Jurkat, Clone E6-1 (cell line): ENCODE data around the gene GPR143.

ENCODE experiments used
- DNase-seq: peaks from one replicate; pipeline ENCODE4 v3.0.0-alpha.2; 2011; ENCODE audit warnings: low read depth, low spot score
- H3K4me3 ChIP-seq: 2 replicates; pipeline ENCODE4 v1.5.1; 2011; ENCODE audit warnings: mild to moderate bottlenecking, low read length, control low read depth, moderate library complexity

The GPR143 gene

DNA sequence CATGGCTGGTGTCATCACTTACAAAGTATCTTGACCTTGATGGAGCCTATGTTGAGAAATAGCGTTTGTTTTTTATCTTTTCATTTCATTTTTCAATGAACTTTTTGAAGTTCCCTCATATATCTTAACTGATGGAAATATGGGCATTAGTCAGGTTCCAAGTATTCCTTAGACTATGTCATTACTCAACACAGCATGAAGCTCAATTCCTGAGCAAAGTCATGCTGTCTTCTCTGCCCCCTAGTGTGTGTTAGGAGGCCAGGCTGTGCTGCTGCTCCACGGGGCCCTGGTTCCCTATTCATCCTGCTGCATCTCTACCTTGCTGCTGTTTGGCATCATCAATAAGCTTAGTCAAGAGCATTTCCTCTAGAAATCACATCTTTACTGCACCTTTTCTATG, 40.9 kb downstream of the GPR143 start:
- H3K4me3 ChIP-seq, result no peak overlapping the region
- DNase-seq, result no peak

DNA sequence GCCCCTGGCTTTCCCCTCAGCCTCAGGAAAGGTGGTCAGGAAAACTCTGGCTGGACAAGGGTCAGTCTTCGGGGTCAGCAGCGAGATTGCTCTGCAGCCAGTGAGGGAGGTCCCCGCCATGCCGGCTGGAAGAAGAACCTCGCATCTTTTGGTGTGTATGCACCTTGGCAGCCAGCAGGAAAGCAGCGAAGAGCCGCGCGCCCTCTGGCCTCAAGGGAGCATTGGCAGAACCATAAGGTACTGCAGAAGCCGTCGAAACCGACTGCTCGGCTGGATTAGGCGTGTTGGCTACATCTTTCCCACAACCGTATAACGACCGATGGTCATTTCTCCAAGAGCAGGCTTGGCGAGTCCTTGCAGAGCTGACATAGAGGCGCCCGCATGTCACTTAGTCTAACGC, 48.3 kb downstream of the GPR143 start:
- DNase-seq, result no peak
- H3K4me3 ChIP-seq, result no peak overlapping the region

DNA sequence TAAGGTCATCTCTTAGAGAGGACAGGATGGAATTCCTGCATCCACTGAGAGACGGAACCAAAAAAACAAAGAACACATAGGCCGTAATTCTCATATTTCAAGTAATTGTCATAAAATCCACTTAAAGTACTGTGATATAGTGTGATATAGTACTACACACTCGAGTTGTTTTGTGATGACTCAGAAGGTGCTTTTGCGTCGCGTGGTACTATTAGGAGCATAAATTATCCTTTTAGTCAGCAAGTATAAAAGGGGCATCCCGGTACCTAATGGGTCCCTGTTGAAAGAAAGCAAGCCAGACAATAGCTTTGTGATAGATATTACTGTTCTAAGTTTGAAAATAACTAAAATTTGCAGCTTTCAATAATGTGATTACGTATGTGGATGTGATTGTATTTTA, 55.3 kb downstream of the GPR143 start:
- no peak for DNase-seq

GRCh38 chrX:9708923-9709553, 56.6 kb downstream of the GPR143 start:
- peak; percentile 75 for DNase-seq
- no peak overlapping the region for H3K4me3 ChIP-seq

More for the DNA sequence above, 55.3 kb downstream of the GPR143 start:
- no peak overlapping the region for H3K4me3 ChIP-seq

GRCh38 chrX:9708086-9708485, 57.6 kb downstream of the GPR143 start:
- H3K4me3 ChIP-seq, result no peak overlapping the region
- DNase-seq, result no peak

DNA sequence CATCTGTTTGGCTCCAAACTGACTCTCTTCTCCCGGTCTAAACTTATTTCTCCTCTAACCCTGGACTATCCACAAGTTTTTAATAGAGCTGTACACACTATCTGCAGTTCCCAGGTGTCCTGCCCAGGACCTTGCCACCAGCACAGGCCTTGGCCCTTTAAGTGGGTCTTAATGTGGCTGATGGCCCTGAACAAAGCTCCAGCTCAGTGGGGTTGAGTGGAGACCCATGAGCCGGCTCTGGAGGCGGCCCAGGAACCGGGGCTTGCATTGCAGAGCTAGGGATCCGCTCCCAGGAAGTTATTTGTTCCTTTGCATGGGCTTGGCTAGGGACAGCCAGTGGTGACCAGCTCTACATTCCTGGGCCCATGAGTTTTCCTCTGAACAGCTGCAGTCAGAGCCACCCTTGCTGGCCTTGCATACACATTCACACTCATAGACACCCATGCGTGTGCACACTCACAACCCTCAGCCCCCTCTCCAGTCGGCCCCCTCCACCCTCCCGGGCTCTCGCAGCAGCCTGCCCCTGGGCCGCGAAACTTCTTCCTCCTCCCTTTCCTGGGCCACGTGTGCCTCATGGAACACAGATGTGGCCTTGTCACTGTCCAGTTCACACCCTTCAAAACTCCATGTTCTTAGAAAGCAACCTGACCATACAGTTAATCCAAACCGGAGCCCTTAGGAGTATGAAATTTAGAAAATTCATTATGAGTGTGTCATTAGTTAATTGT, 58.2 kb downstream of the GPR143 start:
- DNase-seq, result no peak
- H3K4me3 ChIP-seq, result no peak overlapping the region

- DNase-seq, result no peak
- H3K4me3 ChIP-seq, result no peak overlapping the region
Observed at GRCh38 chrX:9706421-9706820, 59.2 kb downstream of the GPR143 start.

DNA sequence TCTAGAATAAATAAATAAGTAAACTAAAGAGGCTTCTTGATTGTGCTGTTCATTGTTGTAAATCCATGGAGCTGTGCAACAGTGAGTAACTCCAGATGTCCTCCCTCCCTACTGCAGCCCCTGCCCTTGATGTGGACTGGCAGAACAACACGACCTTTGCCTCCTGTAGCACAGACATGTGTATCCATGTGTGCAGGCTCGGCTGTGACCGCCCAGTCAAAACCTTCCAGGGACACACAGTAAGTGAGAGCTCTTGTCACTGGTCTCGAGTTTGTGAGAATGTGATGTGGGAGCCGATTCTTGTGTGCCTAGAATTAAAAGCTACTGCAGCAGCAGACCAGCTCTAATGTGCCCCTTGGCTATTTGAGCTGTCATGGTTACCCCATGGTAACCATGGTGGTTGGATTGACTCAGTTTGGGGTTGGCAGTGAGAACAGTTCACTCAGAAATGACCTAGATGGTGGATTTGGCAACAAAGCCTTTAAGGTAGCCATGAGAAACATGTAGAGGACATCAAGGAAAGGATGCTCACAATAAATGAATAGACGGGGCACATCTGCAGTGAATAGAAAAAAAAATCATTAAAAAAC, 60.7 kb downstream of the GPR143 start:
- no peak overlapping the region for H3K4me3 ChIP-seq
- no peak for DNase-seq

GRCh38 chrX:9703406-9703805, 62.2 kb downstream of the GPR143 start:
- H3K4me3 ChIP-seq, result no peak overlapping the region
- DNase-seq, result no peak

- DNase-seq, result no peak
- no peak overlapping the region for H3K4me3 ChIP-seq
Observed at GRCh38 chrX:9701790-9702189, 63.9 kb downstream of the GPR143 start.

- DNase-seq, result no peak
- H3K4me3 ChIP-seq, result no peak overlapping the region
Observed at GRCh38 chrX:9700555-9700954, 65.1 kb downstream of the GPR143 start.

DNA sequence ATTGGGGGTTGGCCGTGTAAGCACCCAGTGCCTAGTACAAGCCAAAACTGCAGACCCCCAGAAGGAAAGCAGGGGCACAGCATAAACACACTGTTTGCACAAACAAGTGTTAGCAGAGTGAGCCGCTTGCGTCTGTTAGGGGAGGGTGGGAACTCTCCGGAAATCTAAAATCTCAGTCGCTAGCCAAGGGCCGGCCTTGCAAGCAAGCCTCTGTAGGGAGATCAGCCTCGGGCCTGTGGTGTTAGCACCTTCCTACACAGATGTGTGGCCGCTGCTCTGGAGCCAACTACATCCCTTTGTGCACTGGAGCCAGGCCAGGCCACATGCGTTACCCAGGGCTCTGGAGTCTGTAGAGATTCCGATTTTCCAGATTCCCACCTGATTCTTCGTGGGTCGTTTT, 67.1 kb downstream of the GPR143 start:
- DNase-seq, result no peak
- H3K4me3 ChIP-seq, result no peak overlapping the region

DNA sequence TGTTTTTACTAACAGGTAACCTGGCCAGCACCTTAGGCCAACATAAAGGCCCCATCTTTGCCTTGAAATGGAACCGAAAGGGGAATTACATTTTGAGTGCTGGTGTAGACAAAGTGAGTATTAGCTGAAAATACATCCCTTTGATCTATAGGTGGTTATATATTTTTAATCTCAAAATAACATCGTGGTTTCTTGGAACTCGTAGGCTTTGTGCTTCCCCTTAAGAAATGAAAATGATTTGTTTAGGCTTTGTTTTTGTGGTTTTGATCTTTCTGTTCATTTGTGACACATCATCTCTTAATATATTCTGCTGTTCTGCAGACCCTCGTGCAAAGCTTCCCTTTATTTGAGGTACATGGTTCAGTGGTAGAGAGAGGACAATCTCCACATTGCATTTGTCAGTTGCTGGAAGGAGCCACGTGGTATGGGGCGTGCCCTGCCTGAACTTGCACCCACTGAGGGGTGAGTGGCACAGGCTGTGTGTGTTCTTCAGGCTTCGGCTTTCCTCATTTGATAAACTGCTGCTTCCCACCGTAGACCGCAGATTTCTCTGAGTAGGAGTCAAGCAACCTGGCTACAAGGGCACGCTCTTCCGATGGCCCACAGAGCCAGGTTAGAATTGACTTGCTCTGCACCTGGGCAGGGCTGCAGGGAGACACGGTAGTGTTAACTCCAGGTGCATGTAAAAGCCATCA, 72.2 kb downstream of the GPR143 start:
- no peak for DNase-seq
- no peak overlapping the region for H3K4me3 ChIP-seq

DNA sequence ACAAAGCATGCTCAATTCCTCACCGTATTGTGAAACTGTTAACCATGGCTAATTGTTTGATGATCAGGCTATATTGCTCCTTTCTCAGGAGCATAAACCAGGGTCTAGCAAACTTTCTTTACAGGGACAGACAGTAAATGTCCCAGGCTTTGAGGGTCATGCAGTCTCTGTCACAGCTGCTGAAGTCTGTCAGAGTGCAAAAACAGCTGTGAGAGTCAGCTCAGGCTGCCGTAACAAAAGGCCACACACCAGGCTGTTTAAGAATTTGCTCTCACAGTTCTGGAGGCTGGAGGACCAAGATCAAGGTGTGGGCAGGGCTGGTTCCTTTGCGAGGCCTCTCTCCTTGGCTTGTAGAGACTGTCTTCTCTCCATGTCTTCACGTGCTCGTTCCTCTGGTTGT, 75.6 kb downstream of the GPR143 start:
- H3K4me3 ChIP-seq, result no peak overlapping the region
- no peak for DNase-seq

DNA sequence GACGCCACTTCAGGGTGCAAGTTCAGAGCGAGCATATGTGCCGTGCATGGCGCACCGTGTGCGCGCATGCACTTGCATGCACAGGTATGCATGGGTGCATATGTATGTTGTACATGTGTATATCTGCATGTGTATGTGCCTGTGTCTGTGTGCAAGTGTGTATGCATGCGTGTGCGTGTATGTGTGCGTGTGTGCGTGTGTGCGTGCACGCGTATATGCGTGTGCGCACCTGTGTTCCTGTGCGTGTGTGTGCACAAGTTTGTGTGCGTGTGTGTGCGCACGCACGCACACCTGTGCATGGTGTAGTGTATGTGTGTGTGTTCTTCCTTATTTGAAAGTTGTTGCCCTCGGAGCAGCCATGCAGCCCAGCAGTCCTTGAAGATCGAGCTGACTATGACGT, 76.8 kb downstream of the GPR143 start:
- DNase-seq, result no peak
- no peak overlapping the region for H3K4me3 ChIP-seq

- no peak overlapping the region for H3K4me3 ChIP-seq
- DNase-seq, result no peak
Observed at GRCh38 chrX:9687899-9688298, 77.7 kb downstream of the GPR143 start.

GRCh38 chrX:9683350-9683749, 82.3 kb downstream of the GPR143 start:
- DNase-seq, result no peak
- H3K4me3 ChIP-seq, result no peak overlapping the region

GRCh38 chrX:9682861-9683260, 82.8 kb downstream of the GPR143 start:
- H3K4me3 ChIP-seq, result no peak overlapping the region
- DNase-seq, result no peak

DNA sequence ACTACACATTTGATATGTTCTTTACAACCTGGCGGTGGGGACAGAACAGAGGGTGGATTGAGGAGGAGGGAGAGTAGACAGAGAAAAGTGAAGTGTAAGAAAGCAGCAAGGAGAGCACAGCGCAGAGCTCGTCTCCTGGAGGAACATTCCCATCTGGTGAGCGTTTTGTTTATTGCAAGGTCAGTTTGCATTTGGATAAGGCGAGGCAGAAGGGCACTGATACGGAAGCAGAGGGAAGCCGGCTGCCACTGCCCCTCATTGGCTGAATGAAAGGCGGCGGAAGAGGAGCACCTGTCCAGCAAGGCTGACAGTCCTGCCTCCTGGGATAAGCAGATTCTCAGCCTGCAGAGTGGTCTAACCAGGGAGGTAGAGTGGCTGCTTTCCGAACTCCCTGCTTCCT, 83.2 kb downstream of the GPR143 start:
- H3K4me3 ChIP-seq, result no peak overlapping the region
- no peak for DNase-seq

- H3K4me3 ChIP-seq, result no peak overlapping the region
- DNase-seq, result no peak
Observed at GRCh38 chrX:9681422-9681821, 84.2 kb downstream of the GPR143 start.
